Neuronal stem cell (in vitro differentiated cells): Measurements from ENCODE around the gene CFC1.
"Not testable (repeated sequence)": the region's sequence is repeated elsewhere in the genome, so short reads cannot be mapped to it uniquely, and the experiment has no call there.

ENCODE experiments used
- DNase-seq: peaks from one replicate; pipeline ENCODE4 v3.0.0-alpha.2; 2013; ENCODE audit warnings: low spot score
- H2AFZ ChIP-seq: one replicate; pipeline ENCODE4 v1.6.1; 2013; ENCODE audit warnings: mild to moderate bottlenecking, low read length, inconsistent platforms
- H2AK5ac ChIP-seq: 2 replicates; pipeline ENCODE4 v1.6.1; 2013; ENCODE audit warnings: low read depth, mild to moderate bottlenecking, inconsistent platforms, low read length, moderate library complexity, mixed read lengths
- H2BK120ac ChIP-seq: 2 replicates; pipeline ENCODE4 v1.6.1; 2013; ENCODE audit warnings: low read depth, mild to moderate bottlenecking, inconsistent platforms, low read length, moderate library complexity, mixed read lengths
- H2BK12ac ChIP-seq: one replicate; pipeline ENCODE4 v1.6.1; 2013; ENCODE audit warnings: low read length, inconsistent platforms
- H2BK15ac ChIP-seq: 2 replicates; pipeline ENCODE4 v1.6.1; 2013; ENCODE audit warnings: mild to moderate bottlenecking, low read length, inconsistent platforms, mixed read lengths
- H2BK5ac ChIP-seq: one replicate; pipeline ENCODE4 v1.6.1; 2013; ENCODE audit warnings: inconsistent platforms, mild to moderate bottlenecking, low read length, moderate library complexity
- H3K14ac ChIP-seq: one replicate; pipeline ENCODE4 v1.6.1; 2013; ENCODE audit warnings: low read length, inconsistent platforms
- H3K18ac ChIP-seq: 2 replicates; pipeline ENCODE4 v1.6.1; 2013; ENCODE audit warnings: low read length, inconsistent platforms
- H3K23ac ChIP-seq: 2 replicates; pipeline ENCODE4 v1.6.1; 2013; ENCODE audit warnings: low read depth, mild to moderate bottlenecking, mixed read lengths, low read length, inconsistent platforms; ENCODE audit not compliant: poor library complexity
- H3K27ac ChIP-seq: replicated peaks from 3 replicates; pipeline ENCODE4 v1.5.1; 2013; ENCODE audit warnings: low read length, inconsistent platforms
- H3K27me3 ChIP-seq, 3 experiments: 2 replicates each; pipeline ENCODE4 v1.6.1; 2013; ENCODE audit warnings: low read length in 3 of 3, mild to moderate bottlenecking in 2 of 3, inconsistent platforms in 1 of 3, low read depth in 1 of 3, mixed read lengths in 1 of 3, moderate library complexity in 1 of 3; ENCODE audit not compliant: control insufficient read depth in 3 of 3, insufficient read depth in 3 of 3
- H3K36me3 ChIP-seq, 2 donors: replicated peaks in 1 of 2; 2 replicates each; pipeline ENCODE4 v1.6.1; 2013; ENCODE audit warnings: low read length in 2 of 2; ENCODE audit not compliant: control insufficient read depth in 2 of 2, insufficient read depth in 2 of 2
- H3K4ac ChIP-seq: 2 replicates; pipeline ENCODE4 v1.6.1; 2013; ENCODE audit warnings: inconsistent platforms, mild to moderate bottlenecking, low read length, moderate library complexity
- H3K4me1 ChIP-seq, 2 donors: 1 replicate in 1 of 2; 2 replicates in 1 of 2; pipeline ENCODE4 v1.6.1; 2013; ENCODE audit warnings: low read length in 2 of 2, low read depth in 1 of 2; ENCODE audit not compliant: control insufficient read depth in 2 of 2, insufficient read depth in 1 of 2
- H3K4me2 ChIP-seq: one replicate; pipeline ENCODE4 v1.6.1; 2013; ENCODE audit warnings: mild to moderate bottlenecking, low read length, inconsistent platforms; ENCODE audit not compliant: insufficient read depth, poor library complexity, severe bottlenecking
- H3K4me3 ChIP-seq, 2 donors: 2 replicates each; pipeline ENCODE4 v1.5.1; 2013; ENCODE audit warnings: low read length in 2 of 2, mild to moderate bottlenecking in 2 of 2, inconsistent platforms in 1 of 2, moderate library complexity in 1 of 2
- H3K79me1 ChIP-seq: one replicate; pipeline ENCODE4 v1.6.1; 2013; ENCODE audit warnings: low read depth, mild to moderate bottlenecking, inconsistent platforms, low read length, moderate library complexity
- H3K9ac ChIP-seq: one replicate; pipeline ENCODE4 v1.6.1; 2013; ENCODE audit warnings: mild to moderate bottlenecking, low read depth, low read length, inconsistent platforms; ENCODE audit not compliant: poor library complexity
- H3K9me3 ChIP-seq, 2 donors: replicated peaks in 1 of 2; 2 replicates each; pipeline versions ENCODE3 to v1.6.1; 2013; ENCODE audit warnings: low read length in 2 of 2, mild to moderate bottlenecking in 2 of 2, inconsistent platforms in 1 of 2, low read depth in 1 of 2, mixed read lengths in 1 of 2, moderate library complexity in 1 of 2; ENCODE audit not compliant: control insufficient read depth in 2 of 2, insufficient read depth in 1 of 2
- H4K8ac ChIP-seq: one replicate; pipeline ENCODE4 v1.6.1; 2013; ENCODE audit warnings: low read depth, mild to moderate bottlenecking, inconsistent platforms, low read length, moderate library complexity
- H4K91ac ChIP-seq: one replicate; pipeline ENCODE4 v1.6.1; 2013; ENCODE audit warnings: low read length, low read depth, mild to moderate bottlenecking, inconsistent platforms; ENCODE audit not compliant: poor library complexity
- WGBS, 2 donors: extraction: QIAGEN DNeasy Blood & Tissue Kit; methylation state at CpG; one replicate each; pipeline ENCODE4 v1.1.7; 2013; ENCODE audit warnings: missing lambda C conversion rate in 2 of 2, mixed read lengths in 1 of 2; ENCODE audit not compliant: insufficient read length in 2 of 2, insufficient replicate concordance in 1 of 2; ENCODE audit errors: extremely low coverage in 2 of 2; 5-methylcytosine and 5-hydroxymethylcytosine counted together

CFC1 gene

DNA sequence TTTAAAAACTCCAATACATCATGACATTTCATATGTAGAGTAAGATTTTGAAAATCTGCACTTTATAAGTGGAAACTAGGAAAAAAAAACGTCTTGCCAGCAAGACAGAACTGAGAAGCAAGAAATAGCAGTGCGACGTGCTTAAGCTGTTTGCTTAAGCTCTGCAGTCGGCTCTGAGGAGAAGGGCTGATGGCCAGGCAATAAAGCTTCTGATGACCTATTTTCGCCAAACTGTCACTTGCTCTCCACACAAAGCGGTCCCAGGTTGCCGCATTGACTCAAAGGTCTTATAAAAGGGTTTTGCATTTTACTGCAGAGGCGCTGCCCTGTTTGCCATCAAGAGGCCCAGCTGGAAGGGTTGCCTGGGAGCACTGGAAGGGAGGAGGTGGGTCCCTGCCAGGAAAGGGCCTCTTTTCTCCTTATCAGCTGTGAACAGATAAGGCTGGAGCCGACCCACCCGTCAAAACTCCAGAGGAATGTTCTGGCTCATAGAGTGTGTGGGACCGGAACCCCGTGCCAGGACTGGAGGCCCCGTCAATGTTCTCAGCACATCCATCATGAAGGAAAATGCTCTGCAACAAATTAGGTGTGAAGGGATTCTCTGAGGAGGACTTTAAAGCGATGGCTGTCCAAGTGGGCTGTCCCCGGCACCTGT lies 2.4 kb upstream of the CFC1 start:
- H3K18ac ChIP-seq, H2BK120ac ChIP-seq, H2BK5ac ChIP-seq, H3K4me1 ChIP-seq, H3K14ac ChIP-seq, H3K36me3 ChIP-seq, H2BK12ac ChIP-seq, H3K9ac ChIP-seq, H2AK5ac ChIP-seq, H3K4me2 ChIP-seq, H2AFZ ChIP-seq, H3K23ac ChIP-seq, DNase-seq, H3K79me1 ChIP-seq, H3K4me3 ChIP-seq, H3K27me3 ChIP-seq, H3K4ac ChIP-seq, H3K27ac ChIP-seq, H4K91ac ChIP-seq, H3K9me3 ChIP-seq, H4K8ac ChIP-seq, H2BK15ac ChIP-seq: not testable (repeated sequence)
- no CpG with 5 or more reads among the region's 15 CpGs for WGBS, 2 donors

DNA sequence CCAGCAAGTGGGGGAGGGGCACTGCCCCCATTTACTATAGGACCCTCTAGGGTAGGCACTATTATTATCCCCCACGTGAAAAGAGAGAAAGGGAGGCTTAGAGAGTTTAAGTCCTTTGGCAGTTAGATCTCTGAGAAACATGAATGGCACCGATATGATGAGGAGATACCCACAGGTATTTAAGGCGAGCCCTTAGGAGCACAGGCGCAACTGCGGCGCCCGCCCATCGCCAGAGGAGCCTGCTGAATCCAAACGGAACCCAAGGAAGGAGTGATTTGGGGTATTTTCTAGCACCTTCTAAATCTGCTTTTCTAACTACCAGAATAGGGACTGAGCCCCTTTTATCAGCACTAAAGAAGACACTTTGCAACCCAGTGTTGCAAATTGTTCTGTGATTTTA lies 551 bp upstream of the CFC1 start:
- H2BK5ac ChIP-seq, H3K4me3 ChIP-seq, H4K91ac ChIP-seq, H3K36me3 ChIP-seq, H2BK15ac ChIP-seq, H4K8ac ChIP-seq, H2AFZ ChIP-seq, H2AK5ac ChIP-seq, H3K9ac ChIP-seq, H3K4me1 ChIP-seq, H3K27ac ChIP-seq, H3K23ac ChIP-seq, DNase-seq, H3K4me2 ChIP-seq, H3K14ac ChIP-seq, H3K4ac ChIP-seq, H3K18ac ChIP-seq, H3K79me1 ChIP-seq, H3K27me3 ChIP-seq, H2BK12ac ChIP-seq, H2BK120ac ChIP-seq, H3K9me3 ChIP-seq: not testable (repeated sequence)
- WGBS, 2 donors, result no CpG with 5 or more reads among the region's 9 CpGs

DNA sequence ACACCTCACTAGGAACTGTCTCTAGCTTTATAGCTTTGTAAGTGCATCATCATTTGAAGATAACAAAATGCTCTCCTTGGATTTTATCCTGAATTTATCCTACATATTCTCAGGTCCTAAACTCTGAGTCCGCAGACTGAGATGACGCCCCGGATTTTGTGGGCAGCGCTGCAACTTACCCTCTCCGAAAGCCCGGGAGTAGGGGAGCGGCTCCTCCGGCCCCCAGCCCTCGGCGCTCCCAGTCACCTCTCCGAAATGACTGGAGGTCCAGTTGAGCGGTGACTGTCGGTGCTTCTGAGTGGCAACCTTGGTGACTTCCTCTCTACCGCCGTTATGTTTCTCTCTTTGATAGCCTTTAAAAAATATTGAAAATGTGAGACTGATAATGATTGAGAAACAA lies 912 bp downstream of the CFC1 start:
- not testable (repeated sequence) for H2BK15ac ChIP-seq, H2BK120ac ChIP-seq, H3K4me3 ChIP-seq, H4K8ac ChIP-seq, H3K4me1 ChIP-seq, H3K14ac ChIP-seq, H3K36me3 ChIP-seq, H2BK12ac ChIP-seq, H2AFZ ChIP-seq, H3K23ac ChIP-seq, H4K91ac ChIP-seq, H3K4me2 ChIP-seq, DNase-seq, H3K27ac ChIP-seq, H3K9ac ChIP-seq, H3K27me3 ChIP-seq, H3K4ac ChIP-seq, H3K79me1 ChIP-seq, H3K9me3 ChIP-seq, H2BK5ac ChIP-seq, H3K18ac ChIP-seq, H2AK5ac ChIP-seq
- WGBS, 2 donors, result no CpG with 5 or more reads among the region's 15 CpGs

DNA sequence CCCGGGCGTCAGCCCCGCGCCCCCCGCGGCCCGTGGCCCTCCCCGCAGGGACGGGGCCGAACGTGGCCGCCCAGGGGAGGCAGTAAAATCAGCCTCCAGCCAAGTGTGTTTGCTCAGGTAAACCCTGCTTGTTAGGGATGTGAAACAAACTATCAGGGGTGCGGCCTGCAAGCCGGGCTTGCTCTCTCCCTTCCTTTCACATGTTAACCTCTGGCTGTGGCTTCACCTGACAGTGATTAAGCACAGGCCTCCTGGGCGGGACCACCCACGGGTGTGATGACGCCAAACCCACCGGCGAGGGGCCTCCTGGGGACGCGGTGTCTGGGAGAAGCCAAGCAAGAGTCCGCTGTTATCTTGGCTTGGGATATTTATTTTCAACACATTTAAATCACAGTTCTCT lies 1.4 kb downstream of the CFC1 start:
- not testable (repeated sequence) for H3K4me3 ChIP-seq, H2BK5ac ChIP-seq, H3K4me2 ChIP-seq, H4K91ac ChIP-seq, H3K27ac ChIP-seq, H2AK5ac ChIP-seq, H3K79me1 ChIP-seq, H2BK12ac ChIP-seq, H3K9me3 ChIP-seq, H2AFZ ChIP-seq, H3K14ac ChIP-seq, DNase-seq, H2BK120ac ChIP-seq, H4K8ac ChIP-seq, H3K18ac ChIP-seq, H3K9ac ChIP-seq, H3K4me1 ChIP-seq, H3K4ac ChIP-seq, H3K23ac ChIP-seq, H2BK15ac ChIP-seq, H3K27me3 ChIP-seq, H3K36me3 ChIP-seq
- WGBS, 2 donors, result no CpG with 5 or more reads among the region's 22 CpGs
